HL-60 (cell line): ENCODE data around the gene ZMIZ1.

Source experiments
- DNase-seq, 2 experiments: peaks; one replicate each; pipeline ENCODE4 v3.0.0-alpha.2; 2010 to 2020; ENCODE audit warnings: low read depth in 1 of 2, low spot score in 1 of 2
- H3K27ac ChIP-seq: fragments of 250-450 bp; sonication (Bioruptor Pico); replicated peaks from 2 replicates; pipeline ENCODE4 v1.5.1; 2020; ENCODE audit warnings: mild to moderate bottlenecking, moderate library complexity
- H3K27me3 ChIP-seq: fragments of 250-450 bp; sonication (Bioruptor Pico); 2 replicates; pipeline ENCODE4 v1.5.1; 2021; ENCODE audit warnings: mild to moderate bottlenecking, moderate library complexity; ENCODE audit not compliant: insufficient read depth, poor library complexity, severe bottlenecking
- H3K4me3 ChIP-seq: replicated peaks from 2 replicates; pipeline ENCODE4 v1.5.1; 2011; ENCODE audit warnings: mild to moderate bottlenecking, control low read depth, low read length; ENCODE audit not compliant: insufficient read depth
- GABPA ChIP-seq: IDR thresholded peaks from 2 replicates; pipeline ENCODE4 v1.6.1; 2012; ENCODE audit warnings: low read depth
- POLR2AphosphoS5 ChIP-seq: IDR thresholded peaks from 2 replicates; pipeline ENCODE4 v1.6.1; 2012; ENCODE audit warnings: low read depth
- SPI1 ChIP-seq: IDR thresholded peaks from 2 replicates; pipeline ENCODE4 v1.6.1; 2012; ENCODE audit warnings: low read depth, mild to moderate bottlenecking, borderline replicate concordance
- TF ChIP-seq, protein P1 (sequence below): IDR thresholded peaks from 2 replicates; pipeline ENCODE4 v1.6.1; 2012; ENCODE audit warnings: low read depth; ENCODE audit not compliant: insufficient replicate concordance
- TF ChIP-seq, protein P2 (sequence below): IDR thresholded peaks from one replicate; pipeline ENCODE4 v1.5.1; 2011; ENCODE audit warnings: low read length, control low read depth, inconsistent platforms; ENCODE audit not compliant: insufficient read depth

The ZMIZ1 gene

DNA sequence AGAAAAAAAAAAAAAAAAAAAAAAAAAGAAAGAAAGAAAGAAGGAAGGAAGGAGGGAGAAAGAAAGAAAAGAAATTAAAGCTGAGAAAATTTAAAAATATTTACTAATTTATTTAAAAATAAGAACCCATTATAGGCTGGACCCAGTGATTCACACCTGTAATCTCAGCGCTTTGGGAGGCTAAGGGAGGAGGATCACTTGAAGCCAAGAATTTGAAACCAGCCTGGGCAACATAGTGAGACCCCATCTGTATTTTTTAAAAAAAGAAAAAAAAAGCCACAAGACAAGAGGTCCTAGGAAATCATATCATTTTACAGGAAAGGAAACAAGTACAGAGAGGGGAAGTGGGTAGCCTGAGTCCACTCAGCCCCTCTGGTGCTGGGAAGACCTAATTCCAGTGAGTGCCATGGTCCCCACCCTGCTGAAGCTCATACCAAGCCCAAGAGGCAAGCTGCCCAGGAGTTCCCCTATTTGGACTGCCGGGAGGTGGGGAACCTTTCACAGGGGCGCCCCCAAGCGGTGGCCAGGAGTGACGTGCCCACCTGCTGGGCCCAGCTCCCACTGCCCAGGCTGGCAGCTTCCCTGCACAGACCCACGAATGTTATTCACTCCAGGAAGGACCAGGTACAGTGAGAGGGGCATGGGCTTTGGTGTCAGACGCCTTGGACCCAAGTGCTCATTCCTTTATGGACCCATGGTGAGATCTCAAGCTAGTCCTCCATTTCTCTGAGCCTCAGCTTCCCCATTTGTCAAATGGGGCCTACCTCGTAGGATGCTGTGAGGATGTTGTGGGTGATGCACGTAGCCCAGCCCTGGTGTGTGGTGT, 133.6 kb downstream of the ZMIZ1 start:
- Histone ChIP-seq H3K27me3 (no peaks in the 10 kb centered on the region), H3K27ac (no peak overlapping the region), H3K4me3 (no peak overlapping the region)
- TF ChIP-seq, protein P1, sequence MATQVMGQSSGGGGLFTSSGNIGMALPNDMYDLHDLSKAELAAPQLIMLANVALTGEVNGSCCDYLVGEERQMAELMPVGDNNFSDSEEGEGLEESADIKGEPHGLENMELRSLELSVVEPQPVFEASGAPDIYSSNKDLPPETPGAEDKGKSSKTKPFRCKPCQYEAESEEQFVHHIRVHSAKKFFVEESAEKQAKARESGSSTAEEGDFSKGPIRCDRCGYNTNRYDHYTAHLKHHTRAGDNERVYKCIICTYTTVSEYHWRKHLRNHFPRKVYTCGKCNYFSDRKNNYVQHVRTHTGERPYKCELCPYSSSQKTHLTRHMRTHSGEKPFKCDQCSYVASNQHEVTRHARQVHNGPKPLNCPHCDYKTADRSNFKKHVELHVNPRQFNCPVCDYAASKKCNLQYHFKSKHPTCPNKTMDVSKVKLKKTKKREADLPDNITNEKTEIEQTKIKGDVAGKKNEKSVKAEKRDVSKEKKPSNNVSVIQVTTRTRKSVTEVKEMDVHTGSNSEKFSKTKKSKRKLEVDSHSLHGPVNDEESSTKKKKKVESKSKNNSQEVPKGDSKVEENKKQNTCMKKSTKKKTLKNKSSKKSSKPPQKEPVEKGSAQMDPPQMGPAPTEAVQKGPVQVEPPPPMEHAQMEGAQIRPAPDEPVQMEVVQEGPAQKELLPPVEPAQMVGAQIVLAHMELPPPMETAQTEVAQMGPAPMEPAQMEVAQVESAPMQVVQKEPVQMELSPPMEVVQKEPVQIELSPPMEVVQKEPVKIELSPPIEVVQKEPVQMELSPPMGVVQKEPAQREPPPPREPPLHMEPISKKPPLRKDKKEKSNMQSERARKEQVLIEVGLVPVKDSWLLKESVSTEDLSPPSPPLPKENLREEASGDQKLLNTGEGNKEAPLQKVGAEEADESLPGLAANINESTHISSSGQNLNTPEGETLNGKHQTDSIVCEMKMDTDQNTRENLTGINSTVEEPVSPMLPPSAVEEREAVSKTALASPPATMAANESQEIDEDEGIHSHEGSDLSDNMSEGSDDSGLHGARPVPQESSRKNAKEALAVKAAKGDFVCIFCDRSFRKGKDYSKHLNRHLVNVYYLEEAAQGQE = no peak
- no peak for TF ChIP-seq GABPA
- peak; percentile 88 for TF ChIP-seq SPI1
- TF ChIP-seq, protein P2, sequence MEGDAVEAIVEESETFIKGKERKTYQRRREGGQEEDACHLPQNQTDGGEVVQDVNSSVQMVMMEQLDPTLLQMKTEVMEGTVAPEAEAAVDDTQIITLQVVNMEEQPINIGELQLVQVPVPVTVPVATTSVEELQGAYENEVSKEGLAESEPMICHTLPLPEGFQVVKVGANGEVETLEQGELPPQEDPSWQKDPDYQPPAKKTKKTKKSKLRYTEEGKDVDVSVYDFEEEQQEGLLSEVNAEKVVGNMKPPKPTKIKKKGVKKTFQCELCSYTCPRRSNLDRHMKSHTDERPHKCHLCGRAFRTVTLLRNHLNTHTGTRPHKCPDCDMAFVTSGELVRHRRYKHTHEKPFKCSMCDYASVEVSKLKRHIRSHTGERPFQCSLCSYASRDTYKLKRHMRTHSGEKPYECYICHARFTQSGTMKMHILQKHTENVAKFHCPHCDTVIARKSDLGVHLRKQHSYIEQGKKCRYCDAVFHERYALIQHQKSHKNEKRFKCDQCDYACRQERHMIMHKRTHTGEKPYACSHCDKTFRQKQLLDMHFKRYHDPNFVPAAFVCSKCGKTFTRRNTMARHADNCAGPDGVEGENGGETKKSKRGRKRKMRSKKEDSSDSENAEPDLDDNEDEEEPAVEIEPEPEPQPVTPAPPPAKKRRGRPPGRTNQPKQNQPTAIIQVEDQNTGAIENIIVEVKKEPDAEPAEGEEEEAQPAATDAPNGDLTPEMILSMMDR = peak; percentile 34
- DNase-seq = peak in 1 of 2 experiments; percentile 77

DNA sequence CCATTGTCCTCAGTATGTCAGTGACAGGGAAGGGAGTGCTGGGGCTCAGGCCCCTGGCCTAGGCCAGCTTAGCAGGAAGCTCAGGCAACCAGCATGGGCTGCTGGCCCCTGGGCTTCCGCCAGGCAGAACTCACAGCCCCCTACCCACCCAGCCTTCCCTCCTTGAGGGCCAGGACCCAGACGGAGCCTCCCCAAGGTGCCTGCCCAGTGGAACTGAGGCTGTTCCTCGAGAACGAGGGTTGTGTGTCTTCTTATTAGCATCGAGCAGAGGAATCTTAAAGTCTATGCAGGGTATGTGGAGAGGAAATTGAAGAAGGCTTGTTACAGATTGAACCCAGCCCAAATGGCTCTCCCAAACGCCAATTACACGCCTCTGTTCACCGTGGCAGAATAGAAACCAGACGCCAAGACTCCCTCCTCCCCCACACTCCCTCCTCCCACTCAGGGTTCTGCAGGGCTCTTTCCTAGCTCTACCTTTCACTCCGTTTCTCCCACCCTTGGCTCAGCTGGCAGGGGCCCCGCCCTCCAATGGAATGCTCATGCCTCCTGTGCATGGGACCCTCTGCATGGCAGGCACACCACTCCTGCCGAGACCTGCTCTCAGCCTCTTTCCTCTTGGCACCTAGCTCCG, 134.4 kb downstream of the ZMIZ1 start:
- no peak overlapping the region for H3K4me3 ChIP-seq
- DNase-seq = no peak
- H3K27me3 ChIP-seq = no peaks in the 10 kb centered on the region
- H3K27ac ChIP-seq = no peak overlapping the region
- TF ChIP-seq, protein P2 = no peak
- TF ChIP-seq POLR2AphosphoS5 (no peak), GABPA (no peak), SPI1 (no peak)
- TF ChIP-seq, protein P1 = no peak

DNA sequence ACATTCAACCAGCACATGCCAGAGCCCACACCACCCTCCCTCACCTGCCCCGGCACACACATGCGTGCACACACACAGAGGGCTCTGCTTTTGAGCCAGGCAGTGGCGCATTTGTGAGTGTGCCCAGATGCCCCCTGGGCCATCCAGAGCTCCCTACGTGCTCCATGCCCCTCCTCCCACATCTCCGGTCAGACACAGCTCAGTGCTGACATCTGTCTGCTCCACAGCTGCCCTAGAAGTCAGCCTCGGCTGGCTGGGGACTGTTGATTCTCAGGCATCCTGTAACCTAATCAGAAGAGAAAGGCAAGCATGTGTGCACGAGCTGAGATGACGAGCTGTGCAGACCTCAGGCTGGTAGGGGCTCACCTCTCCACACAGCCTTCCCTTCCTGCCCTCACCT, 135.1 kb downstream of the ZMIZ1 start:
- H3K4me3 ChIP-seq = no peak overlapping the region
- no peaks in the 10 kb centered on the region for H3K27me3 ChIP-seq
- no peak for DNase-seq
- H3K27ac ChIP-seq = no peak overlapping the region
- no peak for TF ChIP-seq POLR2AphosphoS5
- no peak for TF ChIP-seq SPI1
- TF ChIP-seq, protein P2 = no peak
- TF ChIP-seq GABPA = no peak
- TF ChIP-seq, protein P1 = no peak
